ENCODE measurements around the gene IFNG-AS1.
A peak's percentile ranks its signal among the peaks of the same experiment; 100 is the strongest.

The IFNG-AS1 gene

DNA sequence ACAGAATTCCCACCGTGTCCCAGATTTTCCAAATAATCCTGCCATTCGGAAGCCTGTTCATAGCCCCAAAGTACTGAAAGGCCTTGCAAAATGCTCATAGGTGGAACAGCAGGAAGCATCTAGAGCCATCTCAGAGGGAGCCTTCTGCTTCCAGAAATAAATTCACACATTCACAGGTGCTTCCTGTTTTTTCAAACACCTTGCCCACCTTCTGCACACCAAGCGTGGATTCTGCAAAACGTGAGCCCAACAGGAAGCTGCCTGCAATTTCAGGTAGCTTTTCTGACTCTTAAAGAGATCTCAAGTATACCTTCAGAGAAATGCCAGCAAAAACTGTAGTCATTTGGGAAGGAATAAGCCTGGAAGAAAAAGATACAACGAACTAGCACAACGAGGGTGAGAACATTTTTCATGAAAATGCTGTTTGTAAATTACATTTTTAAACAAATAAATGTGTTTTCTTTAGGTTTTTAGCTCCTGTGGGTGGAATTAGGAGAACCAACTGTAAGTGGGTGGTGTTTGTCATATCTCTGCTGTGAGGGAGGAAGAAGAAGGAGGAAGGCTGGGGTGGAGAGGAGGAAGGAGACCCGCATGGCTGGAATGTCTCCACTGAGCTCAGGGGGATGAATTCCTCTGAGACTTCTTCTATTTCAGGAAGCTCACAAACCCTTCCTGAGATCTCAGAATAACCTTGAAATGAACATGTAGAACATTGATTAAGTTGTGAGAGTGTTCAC is at the start of gene IFNG-AS1:
Gene IFNG-AS1 (plus strand): TSS at position 264 of the 737 bp plus-strand sequence.
- no peak for DNase-seq (ENCODE audit: low read depth in 1 of 2, low spot score in 1 of 2)

GRCh38 chr12:67939611-67940010 is 49.6 kb upstream of the IFNG-AS1 start:
- DNase-seq (ENCODE audit: low read depth in 1 of 2, low spot score in 1 of 2), result no peak

GRCh38 chr12:67940780-67941243 is 48.4 kb upstream of the IFNG-AS1 start:
- no peak for DNase-seq (ENCODE audit: low read depth in 1 of 2, low spot score in 1 of 2)

GRCh38 chr12:67942724-67943123 is 46.5 kb upstream of the IFNG-AS1 start:
- no peak for DNase-seq (ENCODE audit: low read depth in 1 of 2, low spot score in 1 of 2)

DNA sequence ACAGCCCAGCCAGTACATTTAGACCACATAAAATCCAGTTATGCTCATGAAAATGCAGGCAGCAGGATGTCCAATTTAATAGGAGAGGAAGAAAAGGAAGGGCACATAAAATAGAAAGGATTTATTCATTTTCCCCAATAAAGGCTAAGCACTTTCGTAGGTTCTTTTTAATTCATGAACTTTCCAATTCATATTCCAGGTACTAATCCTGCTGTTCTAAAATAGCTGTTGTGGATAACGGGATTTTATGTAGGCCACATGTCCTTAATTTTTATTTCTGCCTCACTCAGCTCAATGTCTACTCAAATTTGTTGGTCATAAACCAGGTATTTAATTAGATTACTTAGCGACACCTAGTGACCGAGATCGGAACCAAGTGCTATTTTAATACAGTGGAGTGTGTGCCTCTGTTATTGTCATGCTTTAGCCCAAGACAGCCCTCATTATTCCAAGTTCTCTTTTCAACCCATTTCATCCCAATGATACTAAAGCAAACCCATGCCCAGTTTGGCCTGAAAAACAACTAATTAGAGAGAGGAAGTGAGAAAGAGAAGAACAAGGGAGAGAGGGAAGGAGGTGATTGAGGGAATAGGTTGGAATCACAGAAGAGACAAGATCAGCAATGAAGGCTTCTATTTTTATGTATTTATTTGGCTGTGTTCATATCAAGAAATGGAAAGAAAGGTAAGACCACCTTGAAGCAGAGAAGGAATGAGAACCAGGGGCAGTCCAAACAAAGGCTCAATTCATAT is 45.9 kb upstream of the IFNG-AS1 start:
- DNase-seq (ENCODE audit: low read depth in 1 of 2, low spot score in 1 of 2), result peak in 1 of 2 donors; percentile 23

DNA sequence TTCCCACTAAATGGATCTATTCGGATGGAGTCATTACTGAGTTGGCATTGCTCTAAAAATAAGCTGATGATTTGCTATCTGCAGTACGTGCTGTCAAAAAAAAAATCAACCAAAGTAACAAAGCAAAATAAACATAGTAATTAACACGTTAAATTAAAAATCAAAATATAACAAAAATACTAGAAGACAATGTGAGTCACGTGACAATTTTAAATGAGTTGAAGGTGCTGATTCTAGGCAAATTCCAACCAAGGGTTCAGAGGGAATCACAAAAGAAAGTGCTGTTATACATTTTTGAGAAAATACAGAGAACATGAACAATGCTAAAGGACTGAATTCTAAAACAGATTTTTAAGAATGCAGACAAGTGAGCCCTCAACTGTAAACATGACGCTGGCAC is 45.2 kb upstream of the IFNG-AS1 start:
- DNase-seq (ENCODE audit: low read depth in 1 of 2, low spot score in 1 of 2), result no peak

GRCh38 chr12:67952787-67953186 is 36.5 kb upstream of the IFNG-AS1 start:
- no peak for DNase-seq (ENCODE audit: low read depth in 1 of 2, low spot score in 1 of 2)

GRCh38 chr12:67957383-67957782 is 31.9 kb upstream of the IFNG-AS1 start:
- DNase-seq (ENCODE audit: low read depth in 1 of 2, low spot score in 1 of 2), result no peak

DNA sequence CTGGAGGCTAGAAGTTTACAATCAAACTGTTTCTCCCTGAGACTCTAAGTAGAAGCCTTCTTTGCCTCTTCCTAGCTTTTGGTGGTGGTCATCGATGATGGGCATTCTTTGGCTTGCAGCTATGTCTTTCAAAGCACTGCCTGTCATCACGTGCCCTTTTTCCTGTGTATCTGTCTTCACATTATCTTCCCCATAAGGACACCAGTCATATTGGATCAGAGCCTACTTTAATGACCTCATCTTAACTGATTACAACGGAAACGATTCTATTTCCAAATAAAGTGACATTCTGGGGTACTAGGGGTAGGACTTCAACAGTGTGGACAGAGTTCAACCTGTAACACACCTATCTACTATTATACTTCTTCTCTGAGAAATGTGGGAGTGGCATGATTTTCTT is 31.1 kb upstream of the IFNG-AS1 start:
- DNase-seq (ENCODE audit: low read depth in 1 of 2, low spot score in 1 of 2), result no peak

- DNase-seq (ENCODE audit: low read depth in 1 of 2, low spot score in 1 of 2), result no peak
These were observed 24.8 kb upstream of the IFNG-AS1 start for GRCh38 chr12:67964456-67964855.

DNA sequence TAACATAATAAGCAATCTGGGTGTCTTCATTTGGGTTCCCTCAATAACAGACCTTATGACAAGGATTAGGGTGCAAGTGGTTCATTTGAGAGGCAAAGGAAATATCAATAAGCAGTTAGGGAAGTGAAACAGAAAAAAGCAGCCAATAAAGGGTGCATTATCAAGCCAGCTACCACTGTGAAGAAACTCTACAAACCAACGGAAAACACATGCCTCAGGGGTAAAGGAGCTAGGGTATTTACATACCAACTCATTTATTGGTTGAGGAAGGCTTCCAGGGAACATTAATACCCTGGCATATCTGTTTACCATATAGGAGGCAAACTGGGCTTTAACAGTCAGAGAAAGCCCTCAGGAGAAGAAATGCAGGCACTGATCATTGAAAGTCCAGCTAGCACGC is 22.7 kb upstream of the IFNG-AS1 start:
- DNase-seq (ENCODE audit: low read depth in 1 of 2, low spot score in 1 of 2), result no peak

- DNase-seq (ENCODE audit: low read depth in 1 of 2, low spot score in 1 of 2), result no peak
These were observed 20.9 kb upstream of the IFNG-AS1 start for GRCh38 chr12:67968321-67968720.

- no peak for DNase-seq (ENCODE audit: low read depth in 1 of 2, low spot score in 1 of 2)
These were observed 20.5 kb upstream of the IFNG-AS1 start for GRCh38 chr12:67968725-67969124.

DNA sequence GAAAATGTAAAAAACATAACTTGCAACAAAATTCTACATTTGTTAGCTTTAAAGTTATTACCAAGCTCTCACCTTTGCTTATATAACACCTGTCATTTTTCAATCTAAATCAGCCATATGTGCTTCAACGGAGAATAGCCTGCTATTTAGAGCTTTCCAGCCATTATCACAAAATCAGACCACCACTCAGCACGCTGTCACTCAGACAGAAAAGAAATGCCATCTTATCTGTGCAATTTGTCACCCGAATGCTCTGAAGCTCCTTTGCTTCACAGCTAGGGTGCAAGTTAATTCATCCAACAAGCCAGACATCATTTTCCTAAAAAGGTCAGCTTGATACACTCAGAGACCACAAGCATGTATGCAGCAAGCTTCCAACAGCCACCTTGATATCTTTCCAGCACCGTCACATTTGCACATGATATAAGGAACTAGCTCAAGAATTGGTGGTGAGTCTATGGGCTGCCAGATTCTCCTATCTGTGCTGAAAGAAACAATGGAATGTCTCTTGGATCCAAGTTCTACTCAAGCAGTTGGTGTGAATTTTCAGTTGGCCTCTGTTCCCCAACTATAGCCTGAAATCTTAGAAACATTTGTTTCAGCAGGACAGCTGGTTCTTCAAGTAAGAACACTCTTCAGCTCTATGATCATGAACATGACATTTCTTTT is 20.0 kb upstream of the IFNG-AS1 start:
- DNase-seq (ENCODE audit: low read depth in 1 of 2, low spot score in 1 of 2), result no peak

DNA sequence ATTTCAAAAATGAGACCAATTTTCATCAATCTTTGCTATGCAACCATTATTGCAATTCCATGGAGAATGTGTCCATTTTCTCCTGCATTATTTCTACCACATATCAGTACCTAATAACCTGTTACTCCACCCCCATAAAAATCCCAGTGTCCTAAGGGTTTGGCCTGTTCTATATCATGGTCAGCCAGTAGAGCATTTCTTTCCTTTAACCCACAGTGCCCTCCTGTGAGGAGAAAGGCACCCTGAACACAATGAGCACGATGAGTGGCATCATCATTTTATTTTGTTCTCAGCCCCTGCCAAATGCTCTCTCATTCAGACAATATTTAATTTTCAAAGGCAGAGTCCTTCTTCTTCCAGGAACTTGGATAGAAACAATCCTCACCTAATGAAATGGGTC is 11.6 kb upstream of the IFNG-AS1 start:
- DNase-seq (ENCODE audit: low read depth in 1 of 2, low spot score in 1 of 2), result no peak

GRCh38 chr12:67980391-67980790 is 8.9 kb upstream of the IFNG-AS1 start:
- no peak for DNase-seq (ENCODE audit: low read depth in 1 of 2, low spot score in 1 of 2)

- DNase-seq (ENCODE audit: low read depth in 1 of 2, low spot score in 1 of 2), result no peak
These were observed 7.7 kb upstream of the IFNG-AS1 start for GRCh38 chr12:67981287-67982162.

DNA sequence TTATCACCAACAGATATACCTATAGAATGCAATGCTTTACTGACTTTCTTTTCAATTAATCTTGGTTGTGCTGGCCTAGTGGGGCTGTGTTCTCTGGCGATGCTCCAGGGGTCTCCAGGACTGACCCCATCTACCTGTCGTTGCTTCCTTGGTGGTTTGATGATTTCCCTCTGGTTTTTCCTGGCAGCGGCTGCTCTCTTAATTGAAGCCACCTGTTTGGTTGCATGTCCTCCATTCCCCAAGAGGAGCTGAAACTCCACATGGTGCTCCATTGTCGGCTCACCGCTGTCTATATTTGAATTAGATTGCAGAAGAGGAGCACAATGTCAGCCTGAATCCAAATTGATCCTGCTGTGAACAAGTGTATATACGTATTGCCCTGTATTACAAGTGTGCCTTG is 7.1 kb upstream of the IFNG-AS1 start:
- DNase-seq (ENCODE audit: low read depth in 1 of 2, low spot score in 1 of 2), result no peak

DNA sequence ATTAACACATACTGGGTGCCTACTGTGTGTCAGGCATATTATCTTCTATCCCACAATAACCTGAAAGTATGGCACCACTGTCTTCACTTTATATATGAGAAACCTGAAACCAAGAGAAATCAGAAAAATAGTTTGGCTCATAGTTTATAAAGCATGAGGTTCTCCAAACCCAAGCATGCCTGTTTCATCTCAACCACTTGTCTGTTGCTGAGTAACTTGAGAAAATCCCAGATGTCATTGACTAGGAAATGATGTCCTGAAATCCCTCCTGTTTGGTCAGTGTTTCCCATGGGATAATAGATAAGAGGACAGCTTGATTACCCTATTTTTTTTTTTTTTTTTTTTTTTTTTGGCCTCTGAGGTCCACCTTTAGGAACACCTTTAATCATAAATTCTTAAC is 2.6 kb upstream of the IFNG-AS1 start:
- no peak for DNase-seq (ENCODE audit: low read depth in 1 of 2, low spot score in 1 of 2)

DNA sequence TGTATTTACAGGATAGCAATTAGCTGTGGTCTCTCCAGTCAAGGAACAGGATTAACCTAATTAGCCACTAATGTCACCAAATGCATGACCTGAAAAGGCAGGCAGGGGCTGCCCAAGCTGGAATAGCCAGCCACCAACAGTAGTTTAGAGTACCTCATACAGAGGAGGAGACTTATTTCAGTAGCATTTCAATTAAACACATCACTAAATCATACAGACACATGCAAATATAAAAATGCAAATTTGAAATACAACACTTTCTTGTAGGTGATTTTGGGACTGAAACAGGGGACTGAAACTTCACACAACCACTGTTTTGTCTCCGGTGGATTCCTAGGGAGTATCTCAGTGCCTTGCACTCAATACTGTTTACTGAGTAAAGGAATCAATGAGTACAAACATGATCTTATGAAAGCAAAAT is 636 bp upstream of the IFNG-AS1 start:
- DNase-seq (ENCODE audit: low read depth in 1 of 2, low spot score in 1 of 2), result no peak

DNA sequence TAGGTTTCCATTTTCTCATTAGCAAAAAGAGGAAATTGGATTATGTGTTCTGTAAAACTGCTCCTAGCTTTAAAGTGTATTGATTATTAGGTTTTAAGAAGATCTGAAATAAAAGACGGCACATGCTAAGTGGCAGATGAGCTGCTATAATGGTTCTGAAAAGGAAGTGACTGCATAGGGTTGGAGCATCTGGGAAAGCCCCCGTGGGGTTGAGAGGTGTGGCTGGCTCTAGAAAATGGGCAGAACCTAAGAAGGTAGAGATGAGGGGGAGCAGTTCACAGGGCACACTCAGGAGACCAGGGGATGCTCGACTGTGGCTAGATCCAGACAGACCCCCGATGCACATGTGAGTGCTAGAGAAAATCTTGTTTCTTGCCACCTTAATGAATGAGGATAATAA is 1.9 kb downstream of the IFNG-AS1 start:
- peak; percentile 3 for DNase-seq (ENCODE audit: low read depth in 1 of 2, low spot score in 1 of 2)

Measured in stimulated activated CD4-positive, alpha-beta T cell treated with anti-CD3 and anti-CD28 coated beads, Interleukin-15, amount 100 ng/mL, for 1 hour (primary cell).